ENCODE measurements around the gene PRDM2.

Gene PRDM2

DNA sequence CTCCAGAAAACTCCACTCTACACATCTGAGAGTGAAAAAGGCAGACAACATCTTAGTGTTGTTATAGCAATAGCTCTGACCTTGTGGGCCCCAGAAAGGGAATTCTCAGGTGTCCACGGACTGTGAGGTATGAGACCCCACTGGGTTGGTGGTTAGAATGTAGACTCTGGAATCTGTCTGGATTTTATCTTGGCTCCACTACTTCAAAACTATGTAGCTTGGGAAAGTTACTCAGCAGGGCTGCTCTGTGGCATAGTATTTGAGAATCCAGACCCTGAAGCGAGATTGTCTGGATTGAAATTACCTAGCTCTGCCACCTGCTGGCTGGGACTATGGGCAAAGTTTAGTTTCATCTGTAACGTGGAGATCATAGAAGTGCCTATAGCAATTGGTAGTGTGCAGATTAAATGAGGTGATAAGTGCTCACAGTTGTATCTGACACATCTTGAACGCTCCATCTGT is 25.8 kb downstream of the PRDM2 start:
- TF ChIP-seq, protein P1, sequence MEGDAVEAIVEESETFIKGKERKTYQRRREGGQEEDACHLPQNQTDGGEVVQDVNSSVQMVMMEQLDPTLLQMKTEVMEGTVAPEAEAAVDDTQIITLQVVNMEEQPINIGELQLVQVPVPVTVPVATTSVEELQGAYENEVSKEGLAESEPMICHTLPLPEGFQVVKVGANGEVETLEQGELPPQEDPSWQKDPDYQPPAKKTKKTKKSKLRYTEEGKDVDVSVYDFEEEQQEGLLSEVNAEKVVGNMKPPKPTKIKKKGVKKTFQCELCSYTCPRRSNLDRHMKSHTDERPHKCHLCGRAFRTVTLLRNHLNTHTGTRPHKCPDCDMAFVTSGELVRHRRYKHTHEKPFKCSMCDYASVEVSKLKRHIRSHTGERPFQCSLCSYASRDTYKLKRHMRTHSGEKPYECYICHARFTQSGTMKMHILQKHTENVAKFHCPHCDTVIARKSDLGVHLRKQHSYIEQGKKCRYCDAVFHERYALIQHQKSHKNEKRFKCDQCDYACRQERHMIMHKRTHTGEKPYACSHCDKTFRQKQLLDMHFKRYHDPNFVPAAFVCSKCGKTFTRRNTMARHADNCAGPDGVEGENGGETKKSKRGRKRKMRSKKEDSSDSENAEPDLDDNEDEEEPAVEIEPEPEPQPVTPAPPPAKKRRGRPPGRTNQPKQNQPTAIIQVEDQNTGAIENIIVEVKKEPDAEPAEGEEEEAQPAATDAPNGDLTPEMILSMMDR (IDR thresholded peaks at IDR 0.05; ENCODE audit: low read depth, low read length) = peak; percentile 43
- DNase-seq (ENCODE audit: extremely low read depth, low read depth) = no peak

DNA sequence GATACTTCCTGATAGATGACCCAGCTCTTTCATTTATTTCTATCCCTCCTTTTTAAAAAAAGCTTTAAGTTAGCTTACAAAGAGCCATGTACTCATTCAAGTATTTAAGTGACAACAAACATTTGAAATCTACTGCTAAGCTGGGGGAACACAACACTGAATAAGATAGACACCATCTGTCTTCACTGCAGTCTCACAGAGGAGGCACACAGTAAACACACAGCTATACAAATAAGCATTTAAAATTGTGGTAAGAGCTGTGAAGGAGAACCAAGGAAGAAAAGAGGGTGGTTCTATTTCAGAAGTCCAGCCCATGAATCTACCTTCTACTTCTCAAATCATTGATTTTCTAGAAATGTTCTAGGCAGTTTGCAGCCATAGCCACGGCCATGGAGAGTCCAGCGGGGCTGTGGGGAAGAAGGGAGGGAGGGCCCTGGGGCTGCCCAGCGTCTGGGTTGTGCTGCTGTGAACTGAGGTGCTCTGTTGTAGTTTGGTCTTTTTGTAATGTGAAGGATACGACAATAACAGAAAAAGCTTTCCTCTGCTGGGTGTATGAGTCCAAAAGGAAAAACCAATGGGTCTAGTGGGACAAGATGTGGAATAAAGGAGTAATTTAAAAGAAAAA is 28.2 kb downstream of the PRDM2 start:
- no peak for DNase-seq (ENCODE audit: extremely low read depth, low read depth)
- TF ChIP-seq, protein P1 (IDR thresholded peaks at IDR 0.05; ENCODE audit: low read depth, low read length) = no peak

DNA sequence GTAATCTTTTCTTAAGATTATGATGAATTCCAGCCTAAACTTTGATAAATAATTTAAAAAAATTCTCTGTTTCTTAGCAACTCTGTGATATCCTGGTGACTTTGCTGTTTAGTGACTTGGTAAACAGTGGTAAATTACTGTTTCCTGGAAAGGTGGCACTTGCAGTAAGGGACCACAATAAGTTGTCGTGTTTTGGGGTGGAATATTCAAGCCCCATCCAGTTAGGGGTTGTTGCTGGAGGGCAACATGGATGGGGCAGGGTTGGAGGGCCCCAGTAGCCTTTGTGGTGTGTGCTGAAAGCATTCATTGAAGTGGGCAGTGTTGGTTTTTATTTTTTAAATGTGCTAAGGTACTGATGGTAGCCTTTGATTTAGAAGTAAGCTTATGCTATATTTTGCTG is 30.3 kb downstream of the PRDM2 start:
- DNase-seq (ENCODE audit: extremely low read depth, low read depth) = no peak
- TF ChIP-seq, protein P1 (IDR thresholded peaks at IDR 0.05; ENCODE audit: low read depth, low read length) = no peak

DNA sequence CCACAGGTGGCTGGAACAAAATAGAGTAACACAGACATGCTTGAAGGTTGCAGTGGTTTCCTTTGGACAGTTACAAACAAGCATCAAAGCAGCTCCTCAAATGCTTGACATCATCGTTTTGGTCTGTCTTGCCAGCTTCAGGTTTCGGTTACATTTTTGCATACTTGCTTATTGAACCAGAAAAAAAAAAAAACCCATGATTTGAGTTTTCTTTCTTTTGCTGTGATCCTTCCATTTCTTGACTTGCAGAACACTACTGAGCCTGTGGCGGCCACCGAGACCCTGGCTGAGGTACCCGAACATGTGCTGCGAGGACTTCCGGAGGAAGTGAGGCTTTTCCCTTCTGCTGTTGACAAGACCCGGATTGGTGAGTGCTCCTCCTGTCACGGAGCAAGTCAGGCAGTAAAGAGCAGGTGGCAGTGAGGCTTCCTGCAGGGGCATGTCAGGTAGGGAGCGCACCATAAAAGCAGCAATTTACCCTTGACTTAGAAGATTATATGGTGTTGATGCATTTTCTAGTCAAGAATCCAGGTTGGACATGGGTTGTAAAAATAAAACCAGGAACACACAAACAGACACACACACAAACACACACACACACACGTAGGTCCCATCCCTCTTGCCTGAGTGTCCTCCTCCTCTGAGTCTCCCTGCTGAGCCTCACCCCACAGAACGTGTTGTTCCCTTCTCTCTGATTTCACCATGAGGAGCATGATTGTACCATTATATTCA is 30.9 kb downstream of the PRDM2 start:
- TF ChIP-seq, protein P1 (IDR thresholded peaks at IDR 0.05; ENCODE audit: low read depth, low read length) = no peak
- DNase-seq (ENCODE audit: extremely low read depth, low read depth) = peak; percentile 23

DNA sequence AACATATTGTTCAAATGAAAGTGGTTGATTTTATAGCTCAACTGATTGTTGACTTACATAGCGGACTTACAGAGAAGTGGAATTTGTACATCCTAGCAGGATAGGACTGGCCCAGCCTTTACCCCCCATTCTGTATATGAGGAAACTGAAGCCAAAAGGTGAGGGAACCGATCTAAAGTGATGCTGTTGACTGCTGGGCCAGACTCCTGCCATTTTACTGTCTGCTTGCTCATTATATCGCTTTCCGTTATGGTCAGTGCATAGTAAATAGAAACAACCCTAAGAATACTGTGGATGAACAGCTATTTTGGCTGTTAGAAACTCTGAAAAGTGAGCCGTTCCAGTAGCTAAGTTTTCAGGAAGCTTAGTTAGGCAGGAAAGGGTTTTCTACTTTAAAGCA is 31.9 kb downstream of the PRDM2 start:
- DNase-seq (ENCODE audit: extremely low read depth, low read depth) = no peak

DNA sequence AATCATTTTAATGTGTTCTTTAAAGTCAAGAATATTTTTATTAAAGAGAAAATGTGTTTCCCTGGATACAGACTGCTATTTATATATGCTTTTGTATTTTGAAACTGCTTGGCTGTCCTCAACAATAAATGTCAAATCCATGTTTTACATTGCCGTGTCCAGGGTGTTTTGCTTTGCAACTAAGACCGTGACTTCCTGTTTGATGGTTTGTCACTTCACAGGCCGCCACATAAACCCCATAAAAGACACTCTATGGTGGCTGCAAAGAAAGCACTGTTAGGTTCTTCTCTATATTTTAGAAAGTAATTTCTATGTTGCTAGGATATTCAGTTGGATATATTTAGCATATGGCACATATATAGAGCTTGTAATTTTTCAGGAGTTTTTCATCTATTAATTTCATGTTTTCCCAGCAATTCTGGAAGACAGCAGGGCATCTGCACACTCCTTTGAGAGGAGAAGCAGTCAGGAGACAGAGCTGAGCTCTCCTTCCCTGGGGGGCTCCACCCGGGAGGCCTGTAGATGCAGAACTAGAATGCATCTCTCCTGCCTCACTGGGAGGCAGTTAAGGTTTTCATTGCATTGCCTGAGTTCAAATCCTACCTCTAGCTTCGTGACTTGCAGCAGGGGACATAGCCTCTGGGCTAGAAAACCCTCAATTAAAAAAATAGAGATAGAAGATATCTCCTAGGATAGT is 33.1 kb downstream of the PRDM2 start:
- DNase-seq (ENCODE audit: extremely low read depth, low read depth) = no peak
- TF ChIP-seq, protein P1 (IDR thresholded peaks at IDR 0.05; ENCODE audit: low read depth, low read length) = no peak

More for the DNA sequence above, 31.9 kb downstream of the PRDM2 start:
- TF ChIP-seq, protein P1 (IDR thresholded peaks at IDR 0.05; ENCODE audit: low read depth, low read length) = no peak

DNA sequence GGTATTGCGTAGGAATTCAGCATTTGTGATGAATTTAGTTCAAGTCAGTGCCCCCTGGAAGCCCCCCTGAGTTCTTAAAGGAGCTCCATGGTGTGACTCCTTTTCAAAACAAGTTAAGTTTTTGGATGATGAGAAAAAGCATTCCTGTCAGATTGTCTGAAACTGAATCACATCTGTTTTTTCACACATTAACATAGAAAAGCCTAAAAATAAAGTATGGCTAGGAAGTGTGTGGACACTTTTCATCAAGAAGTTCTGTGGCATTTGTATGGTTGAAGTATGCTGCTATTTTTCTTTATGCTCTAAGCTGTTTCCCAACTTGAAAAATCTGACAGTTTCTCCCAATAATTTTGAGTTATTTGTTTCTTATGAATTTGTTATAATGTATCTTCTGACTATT is 33.7 kb downstream of the PRDM2 start:
- DNase-seq (ENCODE audit: extremely low read depth, low read depth) = no peak
- TF ChIP-seq, protein P1 (IDR thresholded peaks at IDR 0.05; ENCODE audit: low read depth, low read length) = no peak
